ENCODE results near the gene TMEM191C. TPM values are rescaled to one million over a fixed set of nuclear protein-coding genes. Genes with fewer than 3 reads are reported as not detected.
"Not testable (repeated sequence)": the region's sequence is repeated elsewhere in the genome, so short reads cannot be mapped to it uniquely, and the experiment has no call there.

TMEM191C gene
- 0.59 and 0.72 TPM in 2 replicates for total RNA-seq

DNA sequence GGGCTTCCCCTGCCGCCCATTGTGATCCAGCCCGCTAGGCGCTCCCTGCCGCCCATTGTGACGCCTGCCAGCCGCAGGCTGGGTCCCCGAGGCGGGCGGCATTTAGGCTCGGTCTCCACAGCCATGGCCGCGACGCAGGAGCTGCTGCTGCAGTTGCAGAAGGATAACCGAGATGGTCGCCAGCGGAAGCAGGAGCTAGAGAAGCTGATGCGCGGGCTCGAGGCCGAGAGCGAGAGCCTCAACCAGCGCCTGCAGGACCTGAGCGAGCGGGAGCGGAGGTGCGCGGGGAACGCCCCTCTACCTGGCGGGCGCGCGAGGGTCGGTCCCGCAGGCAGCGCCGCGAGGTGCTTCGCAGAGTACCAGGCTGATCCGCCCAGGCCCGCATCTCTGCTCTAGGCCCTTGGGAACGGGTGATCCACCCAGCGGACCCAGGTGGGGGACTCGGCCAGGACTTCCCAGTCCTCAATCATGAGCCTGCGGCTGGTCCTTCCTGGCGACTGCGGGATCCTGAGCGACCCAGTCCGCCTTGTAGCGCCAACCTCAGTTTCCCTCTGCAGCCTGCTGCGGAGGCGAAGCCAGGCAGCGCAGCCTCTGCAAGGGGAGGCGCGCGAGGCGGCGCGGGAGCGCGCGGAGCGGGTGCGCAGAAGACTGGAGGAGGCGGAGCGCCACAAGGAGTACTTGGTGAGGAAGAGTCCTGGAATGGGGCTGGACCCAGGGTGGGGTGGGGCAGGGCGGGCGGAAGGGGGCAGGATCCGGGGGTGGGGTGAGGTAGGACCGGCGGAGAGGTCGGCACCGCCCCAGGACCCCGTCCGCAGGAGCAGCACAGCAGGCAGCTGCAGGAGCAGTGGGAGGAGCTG lies at the start of gene TMEM191C:
TMEM191C (plus strand) TSS at position 51 of the 857 bp plus-strand sequence; CDS start at position 124, 73 bp downstream.
- not testable (repeated sequence) for H3K79me2 ChIP-seq (ENCODE audit: insufficient read depth, low read length); H3K27me3 ChIP-seq (ENCODE audit: insufficient read depth, low read length); H3K27ac ChIP-seq (ENCODE audit: low read depth, low read length); DNase-seq (ENCODE audit: insufficient read length, low spot score, missing footprints); H2AFZ ChIP-seq (ENCODE audit: low read length); H3K9me3 ChIP-seq (ENCODE audit: low read depth, low read length); H4K20me1 ChIP-seq (ENCODE audit: insufficient read depth, low read length); H3K4me1 ChIP-seq (ENCODE audit: insufficient read depth, low read length); H3K4me2 ChIP-seq (ENCODE audit: insufficient read depth, low read length); H3K36me3 ChIP-seq (ENCODE audit: insufficient read depth, low read length)
- H3K4me3 ChIP-seq (ENCODE audit: insufficient read depth, low read length), result peak within 1 kb of the TSS; percentile 52

DNA sequence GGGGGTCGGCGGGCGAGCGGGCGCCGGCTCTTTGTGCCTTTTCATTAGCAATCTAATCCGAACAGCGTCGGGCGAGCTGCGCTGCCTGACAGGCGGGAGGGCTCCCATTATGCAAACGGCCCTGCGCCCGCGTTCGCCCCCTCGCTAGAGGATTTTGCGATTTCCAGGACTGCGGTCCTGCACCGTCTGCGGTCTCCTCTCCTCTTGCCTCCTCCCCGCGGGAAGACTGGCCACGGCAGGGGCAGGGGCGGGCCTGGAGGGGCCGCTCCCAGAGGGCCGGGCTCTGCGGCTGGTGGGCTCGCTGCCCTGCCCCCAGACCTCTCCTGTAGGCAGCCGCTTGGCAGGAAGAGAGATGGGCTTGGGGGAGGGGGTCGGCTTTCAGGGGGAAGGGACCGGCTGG lies 49.3 kb upstream of the TMEM191C start:
- peak overlapping the region; percentile 45 for H3K4me3 ChIP-seq (ENCODE audit: insufficient read depth, low read length)
- not testable (repeated sequence) for H3K9me3 ChIP-seq (ENCODE audit: low read depth, low read length); H3K4me1 ChIP-seq (ENCODE audit: insufficient read depth, low read length); H3K36me3 ChIP-seq (ENCODE audit: insufficient read depth, low read length); H3K4me2 ChIP-seq (ENCODE audit: insufficient read depth, low read length); H3K27me3 ChIP-seq (ENCODE audit: insufficient read depth, low read length); H2AFZ ChIP-seq (ENCODE audit: low read length); DNase-seq (ENCODE audit: insufficient read length, low spot score, missing footprints); H3K27ac ChIP-seq (ENCODE audit: low read depth, low read length); H4K20me1 ChIP-seq (ENCODE audit: insufficient read depth, low read length); H3K79me2 ChIP-seq (ENCODE audit: insufficient read depth, low read length)

DNA sequence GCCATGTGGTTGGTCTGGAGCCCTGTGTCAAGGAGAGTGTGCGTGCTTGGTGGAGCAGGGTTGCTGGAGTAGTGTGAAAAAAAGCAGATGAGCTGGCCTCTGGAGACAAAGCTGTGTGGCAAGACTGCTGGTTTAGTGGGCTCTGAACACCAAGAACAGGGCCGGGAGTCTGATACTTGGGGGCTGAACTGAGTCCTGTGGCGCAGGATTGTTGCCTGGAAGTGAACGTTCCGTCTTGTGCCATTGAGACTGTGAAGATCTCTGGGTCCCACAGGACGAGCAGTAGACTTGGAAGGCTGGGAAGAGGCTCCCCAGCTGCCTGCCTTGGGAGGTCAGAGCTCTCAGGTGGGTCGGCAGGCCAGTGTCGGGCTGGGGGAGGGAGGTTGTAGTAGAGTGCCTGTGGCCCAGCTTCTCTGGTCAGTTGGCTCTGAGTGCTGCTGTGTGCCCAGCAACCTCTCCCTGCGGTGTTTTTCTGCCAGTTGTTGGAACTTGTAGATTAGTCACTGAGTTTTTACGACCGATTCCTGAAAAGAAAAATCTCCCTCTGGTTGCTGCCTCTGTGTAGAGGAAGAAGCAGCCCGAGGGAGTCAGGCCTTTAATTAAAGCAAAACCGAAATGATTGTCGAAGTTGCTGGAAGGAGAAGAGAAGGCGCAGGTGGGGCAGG lies 48.1 kb upstream of the TMEM191C start:
- not testable (repeated sequence) for DNase-seq (ENCODE audit: insufficient read length, low spot score, missing footprints); H3K9me3 ChIP-seq (ENCODE audit: low read depth, low read length); H2AFZ ChIP-seq (ENCODE audit: low read length); H3K4me1 ChIP-seq (ENCODE audit: insufficient read depth, low read length); H3K27ac ChIP-seq (ENCODE audit: low read depth, low read length); H3K27me3 ChIP-seq (ENCODE audit: insufficient read depth, low read length); H4K20me1 ChIP-seq (ENCODE audit: insufficient read depth, low read length); H3K4me2 ChIP-seq (ENCODE audit: insufficient read depth, low read length); H3K79me2 ChIP-seq (ENCODE audit: insufficient read depth, low read length); H3K36me3 ChIP-seq (ENCODE audit: insufficient read depth, low read length); H3K4me3 ChIP-seq (ENCODE audit: insufficient read depth, low read length)

DNA sequence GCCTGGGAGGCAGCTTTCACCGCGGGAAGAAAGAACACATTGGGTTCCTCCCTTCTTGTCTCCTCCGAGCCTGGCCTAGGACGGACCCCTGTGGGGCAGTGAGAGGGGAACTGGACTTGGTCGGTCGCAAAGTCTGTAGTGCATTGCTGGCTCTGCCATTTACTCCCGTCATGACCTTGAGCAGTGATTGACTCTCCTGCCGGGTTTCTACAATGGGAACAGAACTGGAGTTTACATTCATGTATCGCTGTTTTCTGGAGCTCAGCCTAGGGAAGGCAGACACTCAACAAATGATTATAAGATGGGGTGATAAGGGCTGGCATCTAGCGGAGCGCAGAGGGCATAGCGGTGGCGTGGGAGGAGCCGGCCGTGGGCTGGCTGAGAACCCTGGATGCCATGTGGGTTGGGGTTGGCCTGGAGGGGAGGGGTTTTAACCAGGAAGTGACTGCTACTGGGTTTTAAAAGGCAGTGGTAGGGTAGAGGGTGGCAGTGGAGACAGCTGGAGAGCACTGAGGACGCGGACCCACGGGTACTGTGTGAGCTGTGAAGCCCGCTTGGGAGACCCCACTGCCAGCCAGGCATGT lies 46.9 kb upstream of the TMEM191C start:
- H3K79me2 ChIP-seq (ENCODE audit: insufficient read depth, low read length); H3K4me1 ChIP-seq (ENCODE audit: insufficient read depth, low read length); H3K4me2 ChIP-seq (ENCODE audit: insufficient read depth, low read length); H3K9me3 ChIP-seq (ENCODE audit: low read depth, low read length); H3K36me3 ChIP-seq (ENCODE audit: insufficient read depth, low read length); H3K4me3 ChIP-seq (ENCODE audit: insufficient read depth, low read length); H3K27ac ChIP-seq (ENCODE audit: low read depth, low read length); H3K27me3 ChIP-seq (ENCODE audit: insufficient read depth, low read length); H2AFZ ChIP-seq (ENCODE audit: low read length); DNase-seq (ENCODE audit: insufficient read length, low spot score, missing footprints); H4K20me1 ChIP-seq (ENCODE audit: insufficient read depth, low read length): not testable (repeated sequence)

DNA sequence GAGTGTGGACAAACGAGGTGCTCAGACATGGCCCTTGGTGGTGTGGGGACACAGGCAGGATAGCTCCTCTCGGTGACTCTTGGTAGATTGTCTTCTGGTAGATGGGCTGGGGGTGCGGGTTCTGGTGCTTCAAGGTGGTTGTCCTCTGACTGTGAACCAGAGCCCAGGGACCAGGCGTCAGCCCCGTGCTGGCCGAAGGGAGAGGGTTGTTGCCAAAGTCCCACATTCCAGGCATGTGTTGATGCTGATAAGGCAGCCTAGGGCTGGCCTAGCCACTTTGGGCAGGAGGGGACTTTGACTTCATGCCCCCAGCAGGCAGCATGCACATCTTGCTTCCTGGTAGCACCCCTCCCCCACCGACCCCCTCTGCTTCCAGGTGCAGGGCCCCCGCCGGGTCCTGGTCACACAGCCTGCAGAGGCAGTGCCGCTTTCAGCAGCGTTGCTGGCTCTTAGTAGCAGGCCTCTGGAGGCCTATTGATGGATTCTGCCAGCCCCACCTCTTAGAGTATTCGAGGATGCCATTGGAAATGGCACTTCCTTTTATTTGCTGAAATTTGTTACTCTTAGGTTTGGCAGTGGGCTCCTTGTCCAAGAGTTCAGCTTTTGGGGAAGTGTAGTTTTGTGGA lies 43.0 kb upstream of the TMEM191C start:
- H3K36me3 ChIP-seq (ENCODE audit: insufficient read depth, low read length); H3K27me3 ChIP-seq (ENCODE audit: insufficient read depth, low read length); H3K27ac ChIP-seq (ENCODE audit: low read depth, low read length); DNase-seq (ENCODE audit: insufficient read length, low spot score, missing footprints); H3K4me3 ChIP-seq (ENCODE audit: insufficient read depth, low read length); H3K4me1 ChIP-seq (ENCODE audit: insufficient read depth, low read length); H3K9me3 ChIP-seq (ENCODE audit: low read depth, low read length); H4K20me1 ChIP-seq (ENCODE audit: insufficient read depth, low read length); H3K4me2 ChIP-seq (ENCODE audit: insufficient read depth, low read length); H3K79me2 ChIP-seq (ENCODE audit: insufficient read depth, low read length); H2AFZ ChIP-seq (ENCODE audit: low read length): not testable (repeated sequence)

DNA sequence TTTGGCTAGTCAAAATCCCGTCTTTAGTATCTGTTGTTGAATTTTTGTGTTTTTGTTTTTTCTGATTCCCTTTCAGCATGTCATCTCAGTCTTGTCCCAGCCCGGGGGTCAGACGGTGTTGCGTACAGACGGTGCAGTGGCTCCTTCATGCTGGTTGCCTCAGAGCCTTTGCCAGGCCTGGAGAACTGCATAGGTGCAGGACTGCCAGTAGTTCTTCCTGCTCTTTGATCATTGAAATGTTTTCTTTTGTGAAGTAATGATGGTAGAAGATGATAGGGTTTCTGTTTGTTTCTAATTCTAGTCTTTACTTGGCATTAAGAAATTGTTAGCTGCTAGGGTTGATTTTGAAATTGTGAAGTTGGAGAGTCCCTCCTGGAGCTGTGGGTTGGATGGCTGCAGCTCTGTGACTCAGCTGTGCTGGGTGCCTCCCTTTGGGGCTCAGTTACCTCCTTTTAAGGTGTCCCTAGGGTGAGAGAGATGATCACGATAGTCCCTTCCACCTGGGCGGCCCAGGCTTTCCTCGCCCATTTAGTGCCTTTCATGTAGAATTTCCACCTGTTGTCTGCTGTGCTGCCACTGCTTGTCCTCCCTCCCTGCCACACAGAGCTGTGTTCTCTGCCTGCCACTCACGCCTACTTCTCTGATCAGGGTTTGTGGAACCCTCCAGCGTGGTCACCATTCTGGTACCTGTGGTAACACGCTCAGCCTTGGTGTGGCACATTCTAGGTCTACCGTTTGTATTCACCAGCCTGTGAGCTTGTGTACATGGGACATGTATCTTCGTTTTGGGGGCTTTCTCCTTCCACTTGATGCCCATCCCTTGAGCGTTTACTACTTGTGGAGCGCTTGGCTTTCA lies 32.6 kb upstream of the TMEM191C start:
- not testable (repeated sequence) for H3K36me3 ChIP-seq (ENCODE audit: insufficient read depth, low read length); H3K4me1 ChIP-seq (ENCODE audit: insufficient read depth, low read length); H3K4me3 ChIP-seq (ENCODE audit: insufficient read depth, low read length); DNase-seq (ENCODE audit: insufficient read length, low spot score, missing footprints); H3K27ac ChIP-seq (ENCODE audit: low read depth, low read length); H3K4me2 ChIP-seq (ENCODE audit: insufficient read depth, low read length); H3K9me3 ChIP-seq (ENCODE audit: low read depth, low read length); H4K20me1 ChIP-seq (ENCODE audit: insufficient read depth, low read length); H3K27me3 ChIP-seq (ENCODE audit: insufficient read depth, low read length); H3K79me2 ChIP-seq (ENCODE audit: insufficient read depth, low read length); H2AFZ ChIP-seq (ENCODE audit: low read length)

DNA sequence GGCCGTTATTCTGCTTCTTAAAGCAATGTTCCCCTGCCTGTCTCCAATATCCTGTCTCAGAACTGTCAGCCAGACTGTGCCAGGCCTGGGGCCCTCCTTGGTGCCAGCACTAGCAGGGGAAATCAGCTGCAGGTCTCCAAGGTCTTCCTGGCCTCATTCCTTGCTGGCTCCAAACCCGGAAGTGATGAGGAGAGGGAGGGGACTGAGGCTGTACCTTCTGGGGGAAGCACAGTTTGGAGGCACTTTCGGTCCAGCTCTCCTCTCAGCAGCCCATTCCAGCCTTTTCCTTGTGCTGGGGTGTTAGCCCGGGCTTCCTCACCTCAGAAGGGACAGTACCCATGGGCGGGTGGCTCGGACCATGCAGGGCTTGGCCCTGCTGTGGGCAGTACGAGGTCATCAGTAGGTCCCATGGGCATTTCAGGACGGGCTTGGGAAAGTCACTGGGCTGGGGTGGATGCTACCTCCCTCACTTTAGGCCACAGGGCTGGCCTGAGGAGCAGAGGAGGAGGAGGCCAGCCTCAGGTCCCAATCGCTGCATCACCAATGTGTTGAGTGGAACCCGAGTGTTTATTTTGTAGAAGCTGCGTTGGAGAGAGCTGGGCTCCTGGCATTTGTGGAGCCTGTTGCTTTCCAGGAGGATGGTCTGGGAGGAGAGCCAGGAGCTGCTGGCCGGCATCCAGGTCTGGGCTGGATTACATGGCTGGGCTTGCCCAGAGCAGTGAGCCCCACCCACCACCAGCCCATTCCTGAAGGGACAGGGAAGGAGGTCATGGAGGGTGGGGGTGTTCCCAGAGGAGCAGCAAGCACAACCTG lies 31.0 kb upstream of the TMEM191C start:
- not testable (repeated sequence) for H3K79me2 ChIP-seq (ENCODE audit: insufficient read depth, low read length); H3K4me1 ChIP-seq (ENCODE audit: insufficient read depth, low read length); H3K36me3 ChIP-seq (ENCODE audit: insufficient read depth, low read length); H3K4me3 ChIP-seq (ENCODE audit: insufficient read depth, low read length); H3K27me3 ChIP-seq (ENCODE audit: insufficient read depth, low read length); H3K27ac ChIP-seq (ENCODE audit: low read depth, low read length); H3K9me3 ChIP-seq (ENCODE audit: low read depth, low read length); H4K20me1 ChIP-seq (ENCODE audit: insufficient read depth, low read length); H3K4me2 ChIP-seq (ENCODE audit: insufficient read depth, low read length); H2AFZ ChIP-seq (ENCODE audit: low read length); DNase-seq (ENCODE audit: insufficient read length, low spot score, missing footprints)

Measured in osteoblast (primary cell).